OCI-LY7 (cell line): ENCODE measurements around the gene DNER. TPM values are rescaled to one million over a fixed set of nuclear protein-coding genes. Genes with fewer than 3 reads are reported as not detected.

Experiments used
- BruUV-seq: library from RNA; stranded (reverse); fragments of 400-500 nt; replicated peaks from 2 replicates; lab custom pipeline; 2021; lab: Mats Ljungman, UMichigan
- CTCF ChIA-PET: fragments of 300-600 bp; sonication (Branson Sonifier 250); formaldehyde crosslinking; loops from one replicate; lab custom pipeline; 2022; ENCODE audit warnings: antibody characterized with exemption; ENCODE audit not compliant: unreplicated experiment; lab: Charles Lee
- POLR2A ChIA-PET: fragments of 300-600 bp; sonication (Branson Sonifier 250); formaldehyde crosslinking; loops from one replicate; lab custom pipeline; 2022; ENCODE audit warnings: antibody characterized with exemption; lab: Charles Lee
- DNase-seq: peaks from one replicate; pipeline ENCODE4 v3.0.0-alpha.2; 2015; ENCODE audit warnings: low spot score
- H2AFZ ChIP-seq: fragments of 200-600 bp; sonication (generic), shearing (Covaris generic); 2 replicates; pipeline ENCODE4 v1.6.1; 2014; ENCODE audit warnings: mild to moderate bottlenecking, antibody characterized with exemption, low read length, moderate library complexity
- H3K27ac ChIP-seq: fragments of 200-600 bp; sonication (generic); 2 replicates; pipeline ENCODE4 v1.5.1; 2014; ENCODE audit warnings: mixed run types, low read depth, mild to moderate bottlenecking, moderate library complexity, low read length, inconsistent platforms; ENCODE audit not compliant: poor library complexity, severe bottlenecking
- H3K36me3 ChIP-seq: fragments of 200-600 bp; sonication (generic); 2 replicates; pipeline ENCODE4 v1.6.1; 2014; ENCODE audit warnings: mild to moderate bottlenecking, antibody characterized with exemption, low read length, moderate library complexity, mixed read lengths; ENCODE audit not compliant: insufficient read depth
- H3K4me1 ChIP-seq: fragments of 200-600 bp; sonication (generic); 2 replicates; pipeline ENCODE4 v1.5.1; 2014; ENCODE audit warnings: mild to moderate bottlenecking, low read length; ENCODE audit not compliant: insufficient read depth, poor library complexity, severe bottlenecking
- H3K4me2 ChIP-seq: fragments of 200-600 bp; sonication (generic); 2 replicates; pipeline ENCODE4 v1.6.1; 2014; ENCODE audit warnings: mild to moderate bottlenecking, low read length
- H3K4me3 ChIP-seq: fragments of 200-600 bp; sonication (generic); 2 replicates; pipeline ENCODE4 v1.5.1; 2014; ENCODE audit warnings: mild to moderate bottlenecking, low read depth, low read length; ENCODE audit not compliant: poor library complexity, severe bottlenecking
- H3K79me2 ChIP-seq: fragments of 200-600 bp; sonication (generic); 2 replicates; pipeline ENCODE4 v1.6.1; 2016; ENCODE audit warnings: low read depth, mild to moderate bottlenecking, low read length, moderate library complexity, mixed read lengths; ENCODE audit not compliant: insufficient read depth
- H3K9me2 ChIP-seq: fragments of 200-600 bp; sonication (generic); 2 replicates; pipeline ENCODE4 v1.6.1; 2016; ENCODE audit warnings: mild to moderate bottlenecking, low read length, mixed read lengths; ENCODE audit not compliant: insufficient read depth
- H3K9me3 ChIP-seq: fragments of 200-600 bp; sonication (generic); 2 replicates; pipeline ENCODE4 v1.6.1; 2014; ENCODE audit warnings: mild to moderate bottlenecking, mixed run types, low read length, mixed read lengths
- H4K20me1 ChIP-seq: fragments of 200-600 bp; sonication (generic); 2 replicates; pipeline ENCODE4 v1.6.1; 2014; ENCODE audit warnings: mild to moderate bottlenecking, antibody characterized with exemption, low read length, moderate library complexity, mixed read lengths; ENCODE audit not compliant: insufficient read depth
- EZH2phosphoT487 ChIP-seq: fragments of 200-600 bp; sonication (generic); IDR thresholded peaks from 2 replicates; pipeline ENCODE4 v1.6.1; 2018; ENCODE audit warnings: low read depth, borderline replicate concordance, mild to moderate bottlenecking, mixed run types, antibody characterized with exemption, low read length, moderate library complexity, mixed read lengths
- intact Hi-C: fragments of 100-400 bp; cut with micrococcal nuclease; formaldehyde crosslinking; loops from one replicate; pipeline ENCODE4 v1.10.0; 2022; ENCODE audit not compliant: unreplicated experiment
- small RNA-seq: library from RNA; depleted of rRNA; stranded (forward); fragments of <200 nt; gene quantifications from one replicate; pipeline ENCODE3, GENCODE V24; 2014
- total RNA-seq, 2 experiments: library from RNA; depleted of rRNA in 1 of 2; stranded (reverse); fragments of >200 nt in 1 of 2; shearing (Covaris generic) in 1 of 2; gene quantifications; 2 replicates each; pipeline ENCODE4 v1.2.3, GENCODE V29; 2014 to 2022
- TF ChIP-seq, protein P1 (sequence below): fragments of 200-600 bp; sonication (generic); conservative IDR thresholded peaks from 2 replicates; pipeline ENCODE4 v1.5.1; 2014; ENCODE audit warnings: mild to moderate bottlenecking, antibody characterized with exemption, low read length, moderate library complexity, mixed read lengths

Gene DNER
- total RNA-seq, 2 experiments from 2014 or later: not detected

DNA sequence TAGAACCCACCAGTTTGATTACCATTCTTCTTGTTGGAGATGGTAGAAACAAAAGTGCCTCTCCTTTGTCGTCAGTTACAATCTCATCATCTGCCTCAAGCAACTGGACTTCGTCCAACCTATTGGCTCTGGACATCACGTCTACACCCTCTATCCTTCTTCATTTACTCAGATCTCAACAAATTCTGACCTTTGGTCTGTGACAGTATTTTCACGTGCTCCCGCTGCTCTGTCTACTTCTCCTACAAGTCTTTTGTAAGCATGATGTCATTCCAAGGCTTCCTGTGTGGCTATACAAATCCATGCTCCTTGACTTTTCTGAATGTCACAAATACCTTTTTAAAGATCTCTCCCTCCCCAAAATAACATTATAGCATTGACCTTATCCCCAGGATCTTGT is 400.2 kb downstream of the DNER start:
- ChIA-PET CTCF (no interaction called here), POLR2A (no interaction called here)
- Histone ChIP-seq H3K9me3 (no peaks in the 10 kb centered on the region), H3K4me3 (no peak overlapping the region), H3K4me1 (no peaks in the 10 kb centered on the region), H3K36me3 (no peaks in the 10 kb centered on the region), H3K27ac (no peak overlapping the region), H3K9me2 (no peaks in the 10 kb centered on the region), H3K79me2 (no peaks in the 10 kb centered on the region), H2AFZ (no peak overlapping the region), H4K20me1 (no peaks in the 10 kb centered on the region), H3K4me2 (no peak overlapping the region)
- BruUV-seq: no TSS peak
- intact Hi-C loops: no loop called here
- TF ChIP-seq EZH2phosphoT487: no peak
- TF ChIP-seq, protein P1, sequence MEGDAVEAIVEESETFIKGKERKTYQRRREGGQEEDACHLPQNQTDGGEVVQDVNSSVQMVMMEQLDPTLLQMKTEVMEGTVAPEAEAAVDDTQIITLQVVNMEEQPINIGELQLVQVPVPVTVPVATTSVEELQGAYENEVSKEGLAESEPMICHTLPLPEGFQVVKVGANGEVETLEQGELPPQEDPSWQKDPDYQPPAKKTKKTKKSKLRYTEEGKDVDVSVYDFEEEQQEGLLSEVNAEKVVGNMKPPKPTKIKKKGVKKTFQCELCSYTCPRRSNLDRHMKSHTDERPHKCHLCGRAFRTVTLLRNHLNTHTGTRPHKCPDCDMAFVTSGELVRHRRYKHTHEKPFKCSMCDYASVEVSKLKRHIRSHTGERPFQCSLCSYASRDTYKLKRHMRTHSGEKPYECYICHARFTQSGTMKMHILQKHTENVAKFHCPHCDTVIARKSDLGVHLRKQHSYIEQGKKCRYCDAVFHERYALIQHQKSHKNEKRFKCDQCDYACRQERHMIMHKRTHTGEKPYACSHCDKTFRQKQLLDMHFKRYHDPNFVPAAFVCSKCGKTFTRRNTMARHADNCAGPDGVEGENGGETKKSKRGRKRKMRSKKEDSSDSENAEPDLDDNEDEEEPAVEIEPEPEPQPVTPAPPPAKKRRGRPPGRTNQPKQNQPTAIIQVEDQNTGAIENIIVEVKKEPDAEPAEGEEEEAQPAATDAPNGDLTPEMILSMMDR: no peak
- DNase-seq: no peak

DNA sequence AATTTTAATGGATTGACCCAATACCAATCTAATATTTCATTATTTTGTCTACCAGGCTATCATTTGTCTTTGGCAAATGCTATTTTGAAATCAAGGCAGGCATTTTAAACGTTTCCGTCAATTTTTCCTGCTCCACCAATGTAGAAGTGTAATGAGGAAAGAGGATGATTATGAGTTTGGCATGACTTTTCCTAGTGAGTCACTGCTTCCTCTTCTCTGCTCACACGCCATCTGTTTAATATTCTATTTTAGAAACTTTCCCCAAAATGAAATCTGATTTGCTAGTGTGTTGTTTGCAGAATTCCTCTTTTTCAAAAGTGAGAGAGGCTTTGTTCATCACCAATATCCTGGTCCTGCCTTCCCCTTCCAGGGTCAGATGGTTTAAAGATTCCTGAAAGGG is 400.8 kb downstream of the DNER start:
- no peak for DNase-seq
- no TSS peak for BruUV-seq
- TF ChIP-seq, protein P1: no peak
- TF ChIP-seq EZH2phosphoT487: no peak
- POLR2A ChIA-PET: no interaction called here
- H3K36me3 ChIP-seq: no peaks in the 10 kb centered on the region
- intact Hi-C loops: no loop called here
- CTCF ChIA-PET: no interaction called here
- H2AFZ ChIP-seq: no peak overlapping the region
- no peak overlapping the region for H3K4me3 ChIP-seq
- H3K27ac ChIP-seq: no peak overlapping the region
- H3K4me1 ChIP-seq: no peaks in the 10 kb centered on the region
- no peaks in the 10 kb centered on the region for H3K9me3 ChIP-seq
- H3K9me2 ChIP-seq: no peaks in the 10 kb centered on the region
- H4K20me1 ChIP-seq: no peaks in the 10 kb centered on the region
- no peak overlapping the region for H3K4me2 ChIP-seq
- no peaks in the 10 kb centered on the region for H3K79me2 ChIP-seq

Small RNA genes within 50 kb of the gene (small RNA-seq; reads per million reads assigned to genes)
- not detected for gene RNU7-9P

Other genes starting within 250 kb of the DNER start
- 80.0 and 94.0 TPM in 2 replicates for gene TRIP12, start 207.5 kb upstream of the DNER start, total RNA-seq (2014; rRNA removed; shearing (Covaris generic))
- 175 and 185 TPM in 2 replicates for gene TRIP12, start 207.5 kb upstream of the DNER start, total RNA-seq (2022)
- gene FBXO36, start 207.9 kb upstream of the DNER start, total RNA-seq (2014; rRNA removed; shearing (Covaris generic)): 1.6 and 2.5 TPM in 2 replicates
- gene FBXO36, start 207.9 kb upstream of the DNER start, total RNA-seq (2022): 2.6 and 2.9 TPM in 2 replicates